Stimulated activated memory B cell treated with anti-CD40 and anti-IgM and Interleukin-4, amounts not matched to agents 10 μg/mL and 1 μg/mL and 100 μg/mL, for 72 hours (primary cell): ENCODE results near the gene ABCA4.

ENCODE experiments used
- ATAC-seq: fragments of 150-1000 bp; cut with Tn5 transposase; 2 replicates; pipeline ENCODE4 v1.10.0; 2021
- H3K27ac Mint-ChIP-seq: one replicate; pipeline ENCODE4 v1.8.0; 2022; ENCODE audit warnings: mild to moderate bottlenecking, mixed read lengths
- H3K27me3 Mint-ChIP-seq: one replicate; pipeline ENCODE4 v1.8.0; 2022; ENCODE audit warnings: mixed read lengths
- H3K36me3 Mint-ChIP-seq: one replicate; pipeline ENCODE4 v1.8.0; 2022; ENCODE audit warnings: mixed read lengths
- H3K4me1 Mint-ChIP-seq: one replicate; pipeline ENCODE4 v1.8.0; 2022; ENCODE audit warnings: mixed read lengths
- H3K4me3 Mint-ChIP-seq: one replicate; pipeline ENCODE4 v1.8.0; 2022; ENCODE audit warnings: mild to moderate bottlenecking, moderate library complexity, mixed read lengths
- H3K9me3 Mint-ChIP-seq: one replicate; pipeline ENCODE4 v1.8.0; 2022; ENCODE audit warnings: mixed read lengths

Gene ABCA4

DNA sequence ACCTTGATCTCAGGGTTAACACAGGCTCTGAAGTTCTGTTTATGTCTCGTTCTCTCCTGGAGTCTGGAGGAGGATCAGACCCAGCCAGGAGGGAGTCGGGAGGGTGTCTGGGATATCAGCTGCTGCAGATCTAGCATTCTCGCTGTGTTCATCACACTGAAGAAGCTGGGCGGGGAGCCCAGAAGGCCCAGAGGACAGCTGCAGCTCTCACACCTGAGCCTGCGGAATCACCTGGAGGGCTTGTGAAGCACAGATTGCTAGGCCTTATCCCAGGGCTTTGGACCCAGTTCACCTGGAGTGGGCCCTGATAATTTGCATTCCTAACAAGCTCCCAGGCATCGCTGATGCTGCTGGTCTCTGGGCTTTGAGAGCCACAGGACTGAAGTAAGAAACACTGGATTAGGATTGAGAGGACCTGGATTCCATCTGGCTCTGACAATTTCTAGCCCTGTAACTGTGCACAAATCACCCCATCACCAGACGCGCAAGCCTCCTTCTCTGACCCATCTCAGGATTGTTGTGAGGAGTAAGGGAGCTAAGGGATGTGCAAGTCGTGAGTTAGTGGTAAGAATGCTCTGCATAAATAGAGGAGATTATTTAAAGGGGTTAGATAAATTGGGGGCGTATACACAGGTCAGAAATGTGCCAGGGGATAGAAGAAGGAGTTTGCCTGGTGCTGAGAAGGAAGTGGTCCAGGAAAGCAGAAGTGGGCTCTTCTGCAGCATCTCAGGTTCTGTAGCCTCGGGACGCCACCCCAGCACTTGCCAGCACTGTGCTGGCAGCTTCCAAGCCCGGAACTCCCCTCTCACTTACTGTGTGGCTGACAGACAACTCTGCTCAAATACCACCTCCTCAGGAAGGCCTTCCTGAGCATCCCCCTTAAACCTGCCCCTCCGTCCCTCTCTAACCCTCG, 19.1 kb downstream of the ABCA4 start:
- peaks cover 5% of the 10 kb centered on the region for H3K4me1 Mint-ChIP-seq
- H3K4me3 Mint-ChIP-seq, result no peak overlapping the region
- H3K27me3 Mint-ChIP-seq, result peaks cover 65% of the 10 kb centered on the region
- peak; percentile 60 for ATAC-seq
- H3K27ac Mint-ChIP-seq, result no peak overlapping the region
- no peaks in the 10 kb centered on the region for H3K36me3 Mint-ChIP-seq
- no peaks in the 10 kb centered on the region for H3K9me3 Mint-ChIP-seq

- no peak overlapping the region for H3K4me3 Mint-ChIP-seq
- no peaks in the 10 kb centered on the region for H3K36me3 Mint-ChIP-seq
- no peak overlapping the region for H3K27ac Mint-ChIP-seq
- H3K4me1 Mint-ChIP-seq, result peaks cover 5% of the 10 kb centered on the region
- peaks cover 65% of the 10 kb centered on the region for H3K27me3 Mint-ChIP-seq
- ATAC-seq, result no peak
- no peaks in the 10 kb centered on the region for H3K9me3 Mint-ChIP-seq
These were observed 19.9 kb downstream of the ABCA4 start for GRCh38 chr1:94100785-94101612.

GRCh38 chr1:94100129-94100784, 20.7 kb downstream of the ABCA4 start:
- Mint-ChIP-seq H3K4me3 (no peak overlapping the region), H3K36me3 (no peaks in the 10 kb centered on the region), H3K4me1 (peaks cover 5% of the 10 kb centered on the region), H3K27me3 (peaks cover 71% of the 10 kb centered on the region), H3K9me3 (no peaks in the 10 kb centered on the region), H3K27ac (no peak overlapping the region)
- no peak for ATAC-seq

DNA sequence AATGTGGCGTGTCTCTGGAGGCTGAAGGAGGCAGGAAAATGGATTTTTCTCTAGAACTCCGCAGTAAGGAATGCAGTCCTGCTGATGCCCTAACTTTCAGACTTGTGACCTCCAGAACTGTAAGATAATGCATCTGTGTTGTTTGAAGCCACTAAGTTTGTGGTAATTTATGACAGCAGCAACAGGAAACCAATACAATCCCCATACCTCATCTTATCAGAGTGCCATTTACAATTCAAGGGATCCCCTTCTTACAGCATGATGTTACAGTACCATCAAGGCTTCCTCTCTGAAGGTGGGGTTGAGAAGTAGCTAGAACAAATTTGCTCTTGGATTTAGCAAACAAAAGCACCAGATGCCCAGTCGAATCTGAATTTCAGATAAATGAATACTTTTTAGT, 21.6 kb downstream of the ABCA4 start:
- Mint-ChIP-seq H3K4me3 (no peak overlapping the region), H3K9me3 (no peaks in the 10 kb centered on the region), H3K4me1 (peaks cover 5% of the 10 kb centered on the region), H3K36me3 (no peaks in the 10 kb centered on the region), H3K27ac (no peak overlapping the region), H3K27me3 (peaks cover 61% of the 10 kb centered on the region)
- ATAC-seq, result no peak

DNA sequence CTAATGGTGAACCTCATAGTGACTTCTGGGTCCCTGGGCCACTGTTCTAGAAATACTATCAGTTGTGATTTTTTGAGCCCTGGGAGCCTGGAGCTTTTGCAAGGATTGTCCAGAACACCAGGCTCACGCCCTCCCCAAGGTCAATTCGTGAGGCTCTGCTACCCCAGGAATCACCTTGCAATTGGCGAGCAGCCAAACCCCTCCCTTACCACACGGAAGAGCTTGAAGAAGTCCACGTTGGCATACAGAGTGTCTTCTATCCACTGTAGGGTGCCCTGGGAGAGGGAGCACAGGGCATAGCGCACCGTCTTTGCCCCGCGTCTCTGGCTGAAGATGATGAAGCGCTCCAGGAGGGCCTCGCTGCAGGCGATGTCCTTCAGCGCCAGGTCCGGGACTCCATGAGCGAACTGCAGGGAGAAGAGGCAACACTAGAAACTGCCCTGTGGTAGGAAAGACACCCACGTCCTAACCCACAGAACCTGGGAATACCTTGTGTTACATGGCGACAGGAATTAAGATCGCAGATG, 22.3 kb downstream of the ABCA4 start:
- Mint-ChIP-seq H3K4me3 (no peak overlapping the region), H3K9me3 (no peaks in the 10 kb centered on the region), H3K36me3 (no peaks in the 10 kb centered on the region), H3K4me1 (peaks cover 5% of the 10 kb centered on the region), H3K27me3 (peaks cover 55% of the 10 kb centered on the region), H3K27ac (no peak overlapping the region)
- ATAC-seq, result no peak

- Mint-ChIP-seq H3K4me3 (no peak overlapping the region), H3K36me3 (no peaks in the 10 kb centered on the region), H3K27me3 (peaks cover 52% of the 10 kb centered on the region), H3K4me1 (peaks cover 4% of the 10 kb centered on the region), H3K27ac (no peak overlapping the region), H3K9me3 (no peaks in the 10 kb centered on the region)
- no peak for ATAC-seq
These were observed 24.0 kb downstream of the ABCA4 start for GRCh38 chr1:94096797-94097549.

GRCh38 chr1:94095744-94096469, 25.0 kb downstream of the ABCA4 start:
- Mint-ChIP-seq H3K4me1 (peaks cover 4% of the 10 kb centered on the region), H3K27ac (no peak overlapping the region), H3K27me3 (peaks cover 63% of the 10 kb centered on the region), H3K4me3 (no peak overlapping the region), H3K9me3 (no peaks in the 10 kb centered on the region), H3K36me3 (no peaks in the 10 kb centered on the region)
- ATAC-seq, result no peak

GRCh38 chr1:94095112-94095637, 25.8 kb downstream of the ABCA4 start:
- peaks cover 4% of the 10 kb centered on the region for H3K4me1 Mint-ChIP-seq
- no peaks in the 10 kb centered on the region for H3K9me3 Mint-ChIP-seq
- H3K27ac Mint-ChIP-seq, result no peak overlapping the region
- H3K4me3 Mint-ChIP-seq, result no peak overlapping the region
- no peaks in the 10 kb centered on the region for H3K36me3 Mint-ChIP-seq
- peaks cover 65% of the 10 kb centered on the region for H3K27me3 Mint-ChIP-seq
- no peak for ATAC-seq

DNA sequence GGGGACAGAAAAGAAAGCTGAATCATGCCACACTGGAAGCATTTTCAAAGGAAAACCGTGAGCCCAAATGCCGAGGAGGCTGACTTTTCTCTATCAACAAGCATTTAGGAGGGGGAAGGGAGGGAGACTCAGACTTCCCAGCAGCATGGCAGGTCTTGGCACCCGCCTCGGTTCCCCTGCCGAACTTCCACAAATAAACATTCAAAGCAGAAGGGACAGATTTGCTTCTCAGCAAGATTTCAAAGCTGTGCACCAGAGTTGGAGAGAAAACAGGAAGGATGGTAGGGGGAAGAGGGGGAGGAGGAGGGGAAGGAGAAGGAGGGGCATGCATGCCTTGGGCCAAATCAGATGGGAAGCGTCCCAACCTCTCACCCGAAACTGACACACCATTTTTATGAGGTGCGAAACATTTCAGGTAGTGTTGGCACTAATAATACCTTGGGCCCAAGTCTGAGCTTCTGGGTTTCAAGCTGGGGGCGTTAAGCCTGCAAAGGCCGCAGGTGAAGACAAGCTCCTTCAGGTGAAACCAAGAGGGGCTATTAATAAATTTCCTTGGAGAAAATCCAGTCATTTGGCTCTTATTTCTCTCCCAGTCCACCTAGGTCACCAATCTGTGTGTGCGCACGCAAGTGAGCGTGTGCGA, 26.4 kb downstream of the ABCA4 start:
- no peak overlapping the region for H3K27ac Mint-ChIP-seq
- no peaks in the 10 kb centered on the region for H3K36me3 Mint-ChIP-seq
- no peaks in the 10 kb centered on the region for H3K9me3 Mint-ChIP-seq
- H3K4me3 Mint-ChIP-seq, result no peak overlapping the region
- peaks cover 4% of the 10 kb centered on the region for H3K4me1 Mint-ChIP-seq
- H3K27me3 Mint-ChIP-seq, result peaks cover 63% of the 10 kb centered on the region
- no peak for ATAC-seq

- no peak overlapping the region for H3K27ac Mint-ChIP-seq
- H3K4me3 Mint-ChIP-seq, result no peak overlapping the region
- no peak for ATAC-seq
These were observed 27.0 kb downstream of the ABCA4 start for GRCh38 chr1:94093996-94094395.

GRCh38 chr1:94093396-94093795, 27.6 kb downstream of the ABCA4 start:
- H3K27me3 Mint-ChIP-seq, result peaks cover 65% of the 10 kb centered on the region
- H3K36me3 Mint-ChIP-seq, result no peaks in the 10 kb centered on the region
- H3K27ac Mint-ChIP-seq, result no peak overlapping the region
- H3K4me3 Mint-ChIP-seq, result no peak overlapping the region
- ATAC-seq, result no peak
- no peaks in the 10 kb centered on the region for H3K9me3 Mint-ChIP-seq
- H3K4me1 Mint-ChIP-seq, result peaks cover 4% of the 10 kb centered on the region

More at GRCh38 chr1:94093996-94094395, 27.0 kb downstream of the ABCA4 start:
- H3K4me1 Mint-ChIP-seq, result peaks cover 4% of the 10 kb centered on the region
- no peaks in the 10 kb centered on the region for H3K36me3 Mint-ChIP-seq
- peaks cover 65% of the 10 kb centered on the region for H3K27me3 Mint-ChIP-seq
- H3K9me3 Mint-ChIP-seq, result no peaks in the 10 kb centered on the region

DNA sequence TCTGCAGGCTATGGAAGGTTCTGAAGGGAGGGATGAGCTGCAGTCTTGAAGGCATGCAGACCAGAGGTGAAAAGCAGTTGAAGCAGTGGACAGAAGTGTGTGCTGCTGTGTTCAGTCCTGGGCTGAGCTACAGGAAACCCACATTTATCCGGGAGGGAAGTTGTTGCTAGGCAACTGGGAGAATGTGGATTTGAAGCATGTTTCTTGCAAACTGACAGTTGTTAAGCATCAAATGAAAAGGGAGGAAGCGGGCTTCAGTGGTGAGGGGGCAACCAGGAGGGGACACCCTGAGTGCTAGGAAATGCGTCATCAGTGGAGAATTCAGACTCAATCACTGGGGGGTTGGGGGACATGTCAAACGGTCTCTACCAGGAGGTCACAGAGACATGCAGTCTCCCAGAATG, 28.7 kb downstream of the ABCA4 start:
- Mint-ChIP-seq H3K9me3 (no peaks in the 10 kb centered on the region), H3K36me3 (no peaks in the 10 kb centered on the region), H3K27ac (no peak overlapping the region), H3K4me3 (no peak overlapping the region), H3K4me1 (peaks cover 4% of the 10 kb centered on the region), H3K27me3 (peaks cover 61% of the 10 kb centered on the region)
- ATAC-seq, result no peak

DNA sequence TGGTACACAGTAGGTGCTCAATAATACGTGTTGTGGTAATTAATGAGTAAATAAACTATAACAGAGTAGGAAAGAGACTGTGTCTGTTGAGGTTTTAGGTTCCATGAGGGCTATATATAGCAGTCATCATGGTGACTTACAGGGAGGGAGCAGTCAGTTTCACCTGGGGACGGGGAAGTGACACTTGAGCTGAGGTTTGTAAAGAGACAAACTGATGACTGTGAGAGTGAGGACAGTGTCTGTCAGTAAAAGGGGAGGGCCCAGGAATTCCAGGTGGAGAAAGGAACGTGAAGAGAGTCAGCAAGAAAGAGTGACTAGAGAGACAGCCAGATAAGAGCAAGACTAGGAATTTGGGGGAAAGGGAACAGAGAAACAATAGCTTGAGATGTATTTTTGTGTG, 30.2 kb downstream of the ABCA4 start:
- Mint-ChIP-seq H3K4me1 (peaks cover 4% of the 10 kb centered on the region), H3K9me3 (no peaks in the 10 kb centered on the region), H3K4me3 (no peak overlapping the region), H3K27me3 (peaks cover 50% of the 10 kb centered on the region), H3K36me3 (no peaks in the 10 kb centered on the region), H3K27ac (no peak overlapping the region)
- no peak for ATAC-seq
